HepG2 (cell line): ENCODE measurements around the gene KLHL21. TPM values are rescaled to one million over a fixed set of nuclear protein-coding genes. Genes with fewer than 3 reads are reported as not detected.

Experiments
- ATAC-seq: fragments of 200-7000 bp; cut with Tn5 transposase; 3 replicates; pipeline ENCODE4 v1.9.1; 2020; ENCODE audit warnings: mild to moderate bottlenecking, moderate library complexity
- BruUV-seq: library from RNA; stranded (reverse); fragments of 400-500 nt; replicated peaks from 2 replicates; lab custom pipeline; 2021; lab: Mats Ljungman, UMichigan
- CTCF ChIA-PET: fragments of 300-600 bp; formaldehyde crosslinking; extraction: SDS; loops from one replicate; lab custom pipeline; 2021; ENCODE audit warnings: low total read pairs, inconsistent platforms, low intra/inter-chr PET ratio; lab: Yijun Ruan, JAX
- POLR2A ChIA-PET: fragments of 350-600 bp; sonication (Branson Sonifier 250); formaldehyde crosslinking; loops from one replicate; lab custom pipeline; 2020; ENCODE audit warnings: antibody characterized with exemption, inconsistent platforms; lab: Yijun Ruan, JAX
- DNase-seq: peaks from one replicate; pipeline ENCODE4 v3.0.0-alpha.2; 2015; ENCODE audit warnings: low spot score
- FAIRE-seq: peaks from 3 replicates; lab custom pipeline; 2011; peaks lifted over from hg19 to GRCh38; lab: Jason Lieb, UNC
- H2AFZ ChIP-seq: one replicate; pipeline ENCODE4 v1.6.1; 2011; ENCODE audit warnings: low read length, inconsistent platforms
- H3K27ac ChIP-seq: fragments of 300-600 bp; 3 replicates; pipeline ENCODE4 v1.8.0; 2011; ENCODE audit warnings: mixed run types, mild to moderate bottlenecking, mixed read lengths, low read length, inconsistent platforms; ENCODE audit not compliant: insufficient read depth; ENCODE audit errors: extremely low read length
- H3K27me3 ChIP-seq, 2 experiments: fragments of 200-600 bp in 1 of 2; 2 replicates in 1 of 2; 3 replicates in 1 of 2; pipeline versions ENCODE4 v1.6.0 to v1.8.0; 2011; ENCODE audit warnings: low read length in 2 of 2, mild to moderate bottlenecking in 2 of 2, moderate library complexity in 2 of 2, inconsistent platforms in 1 of 2; ENCODE audit not compliant: insufficient read depth in 2 of 2, control insufficient read depth in 1 of 2
- H3K36me3 ChIP-seq, 2 experiments: fragments of 200-600 bp in 1 of 2; replicated peaks in 1 of 2; 2 replicates in 1 of 2; 3 replicates in 1 of 2; pipeline versions ENCODE4 v1.5.1 to v1.8.0; 2011; ENCODE audit warnings: low read length in 2 of 2, inconsistent platforms in 1 of 2; ENCODE audit not compliant: insufficient read depth in 2 of 2, control insufficient read depth in 1 of 2
- H3K4me1 ChIP-seq: 2 replicates; pipeline ENCODE4 v1.5.1; 2012; ENCODE audit warnings: low read length, inconsistent platforms; ENCODE audit not compliant: insufficient read depth
- H3K4me2 ChIP-seq: 2 replicates; pipeline ENCODE4 v1.6.0; 2011; ENCODE audit warnings: low read depth, low read length, inconsistent platforms
- H3K4me3 ChIP-seq, 3 experiments: fragments of 200-600 bp in 1 of 3; sonication (generic), shearing (Covaris generic) in 1 of 3; replicated peaks in 1 of 3; 2 replicates each; pipeline ENCODE4 v1.5.1; 2011 to 2016; ENCODE audit warnings: low read length in 3 of 3, inconsistent platforms in 2 of 3, low read depth in 2 of 3, mild to moderate bottlenecking in 2 of 3, control low read depth in 1 of 3, mixed read lengths in 1 of 3; ENCODE audit not compliant: insufficient read depth in 1 of 3
- H3K79me2 ChIP-seq: one replicate; pipeline ENCODE4 v1.6.1; 2011; ENCODE audit warnings: low read length, inconsistent platforms; ENCODE audit not compliant: insufficient read depth
- H3K9ac ChIP-seq: 2 replicates; pipeline ENCODE4 v1.6.0; 2011; ENCODE audit warnings: mild to moderate bottlenecking, low read depth, low read length, inconsistent platforms; ENCODE audit not compliant: insufficient read depth
- H3K9me3 ChIP-seq: 2 replicates; pipeline ENCODE4 v1.5.1; 2012; ENCODE audit warnings: mild to moderate bottlenecking, low read length
- H4K20me1 ChIP-seq: 2 replicates; pipeline ENCODE4 v1.6.0; 2011; ENCODE audit warnings: inconsistent platforms, mild to moderate bottlenecking, low read length, moderate library complexity; ENCODE audit not compliant: insufficient read depth
- MAFF ChIP-seq: IDR thresholded peaks from 2 replicates; pipeline ENCODE4 v1.6.1; 2011; ENCODE audit warnings: low read depth, low read length, improper control_type of control experiment
- MAFK ChIP-seq, 2 experiments: IDR thresholded peaks in 1 of 2; conservative IDR thresholded peaks in 1 of 2; 2 replicates each; pipeline ENCODE4 v1.6.1; 2011; ENCODE audit warnings: improper control_type of control experiment in 2 of 2, low read length in 2 of 2
- NFKB2 ChIP-seq: sonication (generic); formaldehyde crosslinking; IDR thresholded peaks from 2 replicates; pipeline ENCODE4 v1.4.0; 2020; ENCODE audit warnings: missing genetic modification reagents, borderline replicate concordance
- NR2F2 ChIP-seq: IDR thresholded peaks from 2 replicates; pipeline ENCODE4 v1.6.1; 2012; ENCODE audit warnings: low read depth, inconsistent platforms, borderline replicate concordance
- PRDM10 ChIP-seq: sonication (generic); formaldehyde crosslinking; IDR thresholded peaks from 2 replicates; pipeline ENCODE4 v1.4.0; 2020; ENCODE audit warnings: low read depth, missing genetic modification reagents
- SP1 ChIP-seq, 2 experiments: fragments of 450-650 bp in 1 of 2; sonication (generic) in 1 of 2; formaldehyde crosslinking in 1 of 2; IDR thresholded peaks; 2 replicates each; pipeline versions ENCODE4 v1.4.0 to v1.6.1; 2016 to 2020; ENCODE audit warnings: missing genetic modification reagents in 1 of 2
- THYN1 ChIP-seq: sonication (generic); formaldehyde crosslinking; IDR thresholded peaks from 2 replicates; pipeline ENCODE4 v1.8.1; 2023; ENCODE audit warnings: low read depth, mild to moderate bottlenecking, moderate library complexity, missing genetic modification reagents, borderline replicate concordance
- ZBTB39 ChIP-seq: sonication (generic); formaldehyde crosslinking; IDR thresholded peaks from 2 replicates; pipeline ENCODE4 v1.5.0; 2020; ENCODE audit warnings: missing genetic modification reagents
- ZEB1 ChIP-seq: IDR thresholded peaks from 2 replicates; pipeline ENCODE4 v1.6.1; 2012; ENCODE audit warnings: mild to moderate bottlenecking, low read depth, inconsistent platforms; ENCODE audit not compliant: insufficient replicate concordance
- ZNF136 ChIP-seq: sonication (generic); formaldehyde crosslinking; IDR thresholded peaks from 2 replicates; pipeline ENCODE4 v1.8.1; 2022; ENCODE audit warnings: low read depth, mild to moderate bottlenecking, moderate library complexity, missing genetic modification reagents
- ZNF512B ChIP-seq: sonication (generic); formaldehyde crosslinking; IDR thresholded peaks from 2 replicates; pipeline ENCODE4 v1.5.1; 2020; ENCODE audit warnings: missing genetic modification reagents, mild to moderate bottlenecking, borderline replicate concordance
- whole genome bisulfite sequencing: methylation state at CpG from one replicate; pipeline ENCODE4 v1.1.6; 2017; ENCODE audit warnings: low lambda C conversion rate; 5-methylcytosine and 5-hydroxymethylcytosine counted together
- in situ Hi-C: cut with HindIII; loops from 2 replicates; pipeline ENCODE4 v1.10.0; 2017; ENCODE audit warnings: low pct_unique_long_range_greater_than_20kb; ENCODE audit not compliant: extremely low pct_ligation_motif_present
- intact Hi-C: fragments of 100-400 bp; cut with micrococcal nuclease; formaldehyde crosslinking; loops from one replicate; pipeline ENCODE4 v1.10.0; 2022; ENCODE audit not compliant: unreplicated experiment
- polyA plus RNA-seq, 8 experiments: library from polyadenylated mRNA; depleted of rRNA in 3 of 8; stranded (reverse) in 7 of 8; unstranded in 1 of 8; fragments of >200 nt; fragmentation: Illumina TruSeq in 4 of 8; extraction: Trizol in 4 of 8; gene quantifications; 2 replicates each; pipeline versions ENCODE4 v1.2.1 to v1.2.3, GENCODE V29; 2011 to 2016; ENCODE audit warnings: low read depth in 4 of 8, missing spikeins in 1 of 8, mixed read lengths in 1 of 8; ENCODE audit not compliant: insufficient read depth in 1 of 8
- total RNA-seq, 5 experiments: library from RNA; depleted of rRNA; stranded (reverse); fragments of >200 nt; fragmentation: Illumina TruSeq; extraction: Trizol; gene quantifications; 2 replicates each; pipeline ENCODE4 v1.2.3, GENCODE V29; 2016; ENCODE audit warnings: low read depth in 1 of 5

KLHL21 gene
- total and polyA plus RNA-seq, 2 of the 13 experiments (the other 11 are each of a cell fraction or from before 2014, with no cell fraction given): 14.8 to 25.0 TPM

GRCh38 chr1:6584126-6585080 lies 18.3 kb downstream of the KLHL21 start (continued):
- TF ChIP-seq PRDM10 (CRISPR knock-in tag) (no peak), NR2F2 (no peak), MAFK (conservative IDR thresholded peaks at IDR 0.05 in 1 of 2, IDR thresholded peaks at IDR 0.05 in 1 of 2; ENCODE audit: low read length in 2 of 2) (peak; percentile 96 to 97), MAFF (peak; percentile 95), SP1 (IDR thresholded peaks at IDR 0.05) (no peak), SP1 (CRISPR knock-in tag; IDR thresholded peaks at IDR 0.05) (no peak), NFKB2 (no peak)

GRCh38 chr1:6582370-6582769 lies 20.3 kb downstream of the KLHL21 start:
- no CpG with 5 or more reads among the region's 1 CpG for WGBS
- Histone ChIP-seq H3K4me1 (peaks cover 51% of the 10 kb centered on the region), H4K20me1 (peaks cover 4% of the 10 kb centered on the region; the same call in 1 of the 2 replicates), H3K4me2 (peak overlapping the region; percentile 96), H3K36me3 (0 out of 5 replicates have a peak, but pooled peaks cover 0 to under 1% of the 10 kb centered on the region in 2 experiments), H3K27me3 (no peaks in the 10 kb centered on the region), H3K9ac (peak overlapping the region; percentile 35), H3K79me2 (peaks cover 15% of the 10 kb centered on the region), H3K9me3 (no peaks in the 10 kb centered on the region), H3K27ac (peak overlapping the region; percentile 65), H2AFZ (no peak overlapping the region), H3K4me3 (peak overlapping the region; percentile 16 to 91 (median 28); a peak in 4 of 6 replicates)
- FAIRE-seq: peak; percentile 97
- ChIA-PET CTCF (interaction anchor here (1.3 kb wide), 1 partner anchor 28 kb away, joined by 3 read pairs; the partner anchor contains the start of gene NOL9), POLR2A (interaction anchor here (1.0 to 5.2 kb wide), 6 partner anchors 13 to 118 kb away, joined by 3 to 113 read pairs (median 6); partner anchors contain the start of genes KLHL21, NOL9, TAS1R1 and THAP3)
- peak; percentile 96 for DNase-seq
- in situ Hi-C loops (no loop called here), intact Hi-C loops (loop anchor here (5.0 kb wide), 1 partner anchor 45 kb away; no protein-coding TSS in a partner anchor)
- ATAC-seq: peak; percentile 45
- BruUV-seq: no TSS peak
- TF ChIP-seq ZNF512B: no peak
- TF ChIP-seq THYN1 (CRISPR knock-in tag): no peak
- no peak for TF ChIP-seq ZNF136
- peak; percentile 72; the same call in 1 of the 2 replicates for TF ChIP-seq ZBTB39 (CRISPR knock-in tag)
- TF ChIP-seq ZEB1: peak; percentile 59
